Stimulated activated CD4-positive, alpha-beta T cell treated with anti-CD3 and anti-CD28 coated beads, TNF-alpha, amount 100 ng/mL, for 1 hour (primary cell): ENCODE results near the gene DPP7.
A peak's percentile ranks its signal among the peaks of the same experiment; 100 is the strongest.

Experiments
- DNase-seq, 3 donors: peaks; one replicate each; pipeline ENCODE4 v3.0.0-alpha.2; 2020; ENCODE audit warnings: low read depth in 3 of 3, low spot score in 1 of 3

DPP7 gene

DNA sequence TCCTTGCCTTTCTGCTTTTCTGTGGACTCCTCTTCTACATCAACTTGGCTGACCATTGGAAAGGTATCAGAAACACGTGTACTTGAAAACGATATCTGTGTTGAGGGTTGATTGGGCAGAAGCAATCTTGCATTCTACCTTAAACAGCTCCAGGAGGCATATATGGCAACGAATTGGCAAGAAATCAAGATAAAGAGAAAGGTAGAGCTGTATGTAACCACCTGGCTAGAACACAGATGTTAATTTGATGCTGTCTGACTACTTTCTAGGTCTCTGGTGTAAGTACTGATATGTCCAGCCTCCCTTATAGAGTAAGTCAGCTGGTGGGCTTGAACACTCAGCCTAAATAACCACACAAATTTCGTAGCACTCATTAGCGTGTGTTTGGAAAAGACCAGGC, 26.4 kb downstream of the DPP7 start:
- DNase-seq = no peak

DNA sequence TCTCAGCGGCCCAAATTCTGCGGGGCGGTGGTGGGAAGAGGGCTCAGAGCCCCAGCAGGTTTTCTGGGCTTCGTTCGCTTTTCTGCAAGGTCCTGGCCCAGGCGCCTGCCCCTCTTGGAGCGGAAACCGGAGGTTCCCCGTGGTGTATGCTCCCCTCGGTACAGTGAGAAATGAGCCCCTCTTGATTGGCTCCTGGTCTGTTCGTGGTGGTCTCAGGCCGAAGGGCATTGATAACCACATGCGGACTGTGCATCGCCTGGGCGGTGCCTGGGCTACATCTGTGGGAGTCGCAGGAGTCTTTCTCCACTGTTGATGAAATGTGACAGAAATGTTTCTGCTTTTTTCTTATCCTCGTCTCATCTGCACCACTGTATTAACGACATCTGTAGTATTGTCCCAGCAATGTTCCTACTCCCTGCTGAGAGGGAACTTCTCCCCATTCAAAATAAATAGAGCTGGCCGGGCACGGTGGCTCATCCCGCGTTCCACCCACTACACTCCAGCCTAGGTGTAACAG, 27.1 kb downstream of the DPP7 start:
- DNase-seq = no peak

DNA sequence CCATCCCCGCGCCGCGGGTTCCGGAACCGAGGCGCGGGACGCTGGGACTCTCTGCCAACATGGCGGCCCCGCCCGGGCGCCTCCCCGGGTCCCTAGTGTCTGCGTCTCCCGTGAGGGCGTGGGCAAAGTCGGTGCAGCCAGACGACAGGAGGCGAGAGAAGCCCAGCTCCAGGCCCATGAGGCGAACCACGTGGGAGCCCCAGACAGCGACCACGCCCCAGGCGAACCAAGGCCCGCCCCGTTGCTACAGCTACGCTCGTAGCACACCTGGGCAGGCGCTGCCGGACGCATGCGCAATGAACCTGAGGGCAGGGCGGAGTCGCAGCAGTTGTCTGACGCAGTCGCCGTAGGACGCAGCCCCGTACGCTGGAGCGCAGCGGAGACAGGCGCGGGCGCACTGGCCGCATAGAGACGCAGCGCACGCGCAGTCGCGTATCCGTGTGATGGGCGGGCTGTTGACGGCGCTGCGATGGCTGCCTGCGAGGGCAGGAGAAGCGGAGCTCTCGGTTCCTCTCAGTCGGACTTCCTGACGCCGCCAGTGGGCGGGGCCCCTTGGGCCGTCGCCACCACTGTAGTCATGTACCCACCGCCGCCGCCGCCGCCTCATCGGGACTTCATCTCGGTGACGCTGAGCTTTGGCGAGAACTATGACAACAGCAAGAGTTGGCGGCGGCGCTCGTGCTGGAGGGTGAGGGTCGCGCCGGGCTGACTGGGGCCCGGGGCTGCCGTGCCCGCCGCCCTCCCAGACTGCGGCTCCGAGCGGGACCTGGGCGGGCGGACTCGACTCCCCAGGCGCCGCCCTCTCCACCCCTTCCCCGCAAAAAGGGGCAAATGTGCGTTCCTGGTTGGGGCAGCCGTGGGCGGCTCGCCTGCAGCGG, 27.8 kb downstream of the DPP7 start, which contains the start of gene MAN1B1:
Gene MAN1B1, plus strand, starts transcription at position 455 of the 878 bp plus-strand sequence. Its CDS starts 15 bp downstream, at position 470.
- peak; percentile 97 to 100 (median 99) for DNase-seq

DNA sequence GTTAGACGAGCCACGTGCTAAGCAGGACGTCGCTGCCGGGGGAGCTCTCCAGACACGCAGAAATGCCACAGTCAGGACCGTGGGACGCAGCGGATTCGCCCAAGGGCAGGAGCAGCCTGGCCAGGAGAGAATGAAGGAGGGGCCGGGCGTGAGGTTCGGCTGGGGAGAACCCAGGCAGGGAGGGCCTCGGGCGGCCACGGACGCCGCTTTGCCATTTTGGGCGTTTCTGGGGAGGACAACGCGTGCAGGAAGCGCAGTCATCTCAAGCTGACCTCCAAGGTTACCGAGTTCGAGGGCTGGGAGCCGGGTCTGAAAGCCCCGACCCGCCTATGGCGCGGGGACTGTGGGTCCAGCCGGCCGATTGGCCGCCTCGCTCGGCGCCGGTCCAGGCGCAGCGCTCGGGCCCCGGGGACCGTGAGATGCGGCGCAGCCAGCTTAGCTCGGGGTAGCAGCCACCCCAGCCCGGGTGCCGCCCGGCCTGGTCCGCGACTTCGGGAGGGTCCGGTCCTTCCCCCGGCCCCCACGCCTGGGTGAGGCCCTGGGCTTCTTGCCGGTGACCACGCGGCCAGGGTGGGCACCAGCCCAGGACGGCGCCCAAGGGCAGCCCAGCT, 28.5 kb downstream of the DPP7 start:
- DNase-seq = peak in 1 of 3 donors; percentile 25

DNA sequence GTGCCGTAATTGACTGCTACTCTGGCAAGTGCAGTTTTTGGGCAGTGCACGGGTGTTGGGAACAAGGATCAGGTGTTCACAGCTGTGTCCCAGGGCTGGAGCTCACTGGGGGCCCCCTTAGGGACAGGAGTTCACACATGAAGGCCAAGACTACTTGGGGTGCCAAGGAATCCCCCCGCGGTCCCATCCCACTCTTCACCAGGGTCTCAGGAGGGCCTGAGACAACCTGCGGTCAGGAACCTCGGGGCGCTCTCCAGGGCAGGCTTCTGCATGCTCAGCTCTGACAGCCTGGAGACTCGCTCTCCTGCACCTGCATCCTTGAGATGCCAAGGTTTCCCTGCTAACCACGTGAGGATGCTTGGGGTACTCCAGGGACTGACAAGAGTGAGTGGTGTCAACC, 30.0 kb downstream of the DPP7 start:
- no peak for DNase-seq

DNA sequence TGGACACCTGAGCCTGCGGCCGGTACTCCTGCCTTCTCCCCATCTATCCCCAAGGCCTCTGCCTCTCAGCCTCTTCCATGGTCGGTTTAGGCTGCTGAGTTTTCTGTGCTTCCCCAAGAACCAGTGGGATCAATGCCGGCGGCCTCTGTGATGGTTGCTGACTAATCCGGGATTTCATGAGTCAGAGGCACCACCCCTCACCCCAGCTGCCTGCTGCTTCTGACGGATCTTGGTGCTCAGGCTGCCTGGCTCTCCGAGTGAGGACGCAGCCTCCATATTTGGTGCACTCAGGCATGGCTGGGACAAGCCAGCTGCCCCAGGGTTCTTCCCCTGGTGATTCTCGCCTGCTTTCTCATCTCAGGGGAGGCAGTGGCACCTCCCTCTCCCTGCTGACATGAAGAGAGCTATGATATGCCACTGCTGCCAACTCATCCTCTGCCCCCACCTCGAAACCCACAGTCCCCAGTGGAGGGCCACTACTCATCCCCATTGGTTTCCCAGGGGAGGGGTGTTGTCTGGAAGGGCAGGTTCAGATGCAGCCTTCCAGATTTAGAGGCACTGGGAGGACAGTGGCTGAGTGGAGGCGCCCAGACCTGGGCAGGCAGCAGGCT, 31.0 kb downstream of the DPP7 start:
- no peak for DNase-seq

DNA sequence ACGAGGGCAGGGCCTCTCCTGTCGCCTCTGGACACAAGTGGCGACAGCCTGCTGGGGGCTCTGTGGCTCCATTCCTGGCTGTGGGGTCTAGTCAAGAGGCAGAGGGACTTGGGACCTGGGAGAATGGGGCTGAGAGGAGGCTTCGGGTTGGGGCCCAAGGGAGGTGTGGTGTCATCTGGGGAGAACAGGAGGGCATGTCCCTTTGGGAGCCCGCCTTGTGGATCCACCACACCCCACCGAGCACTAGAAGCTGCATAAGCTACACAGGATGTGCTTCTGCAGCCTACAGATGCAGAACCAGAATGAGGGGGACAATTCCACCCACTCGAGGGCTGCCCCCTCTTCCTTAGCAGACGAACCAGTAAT, 31.6 kb downstream of the DPP7 start:
- DNase-seq = no peak

DNA sequence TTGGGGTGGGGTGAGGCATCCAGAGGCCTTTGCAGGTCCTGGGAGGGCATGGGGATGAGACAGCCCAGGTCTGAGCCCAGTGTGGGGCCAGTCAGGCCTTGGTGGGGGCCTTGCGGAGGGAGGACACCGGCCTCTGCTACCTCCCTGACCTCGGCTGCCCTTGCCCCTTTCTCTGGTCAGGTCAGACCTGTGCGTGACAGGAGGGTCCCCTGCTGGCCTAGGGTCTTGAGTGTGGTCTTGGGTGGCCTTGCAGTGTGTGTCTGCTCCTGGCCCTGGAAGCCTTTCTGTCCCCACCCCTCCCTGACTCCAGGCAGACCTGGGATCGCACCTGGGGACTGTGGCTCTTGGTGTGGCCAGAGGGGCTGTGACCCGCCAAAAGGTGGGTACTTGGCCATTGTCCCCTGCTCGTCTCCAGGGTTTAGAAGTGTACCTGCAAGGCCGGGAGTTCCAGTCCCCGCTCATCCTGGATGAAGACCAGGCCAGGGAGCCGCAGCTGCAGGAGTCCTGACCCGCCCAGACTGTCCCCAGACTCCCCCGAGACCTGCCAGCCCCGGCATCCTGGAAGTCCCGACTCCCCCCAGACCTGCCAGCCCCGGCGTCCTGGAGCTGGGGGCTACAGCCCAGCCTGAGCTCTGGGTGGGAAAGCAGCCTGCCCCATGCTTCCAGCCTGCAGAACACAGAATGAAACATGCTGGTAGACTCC, 32.2 kb downstream of the DPP7 start:
- no peak for DNase-seq

DNA sequence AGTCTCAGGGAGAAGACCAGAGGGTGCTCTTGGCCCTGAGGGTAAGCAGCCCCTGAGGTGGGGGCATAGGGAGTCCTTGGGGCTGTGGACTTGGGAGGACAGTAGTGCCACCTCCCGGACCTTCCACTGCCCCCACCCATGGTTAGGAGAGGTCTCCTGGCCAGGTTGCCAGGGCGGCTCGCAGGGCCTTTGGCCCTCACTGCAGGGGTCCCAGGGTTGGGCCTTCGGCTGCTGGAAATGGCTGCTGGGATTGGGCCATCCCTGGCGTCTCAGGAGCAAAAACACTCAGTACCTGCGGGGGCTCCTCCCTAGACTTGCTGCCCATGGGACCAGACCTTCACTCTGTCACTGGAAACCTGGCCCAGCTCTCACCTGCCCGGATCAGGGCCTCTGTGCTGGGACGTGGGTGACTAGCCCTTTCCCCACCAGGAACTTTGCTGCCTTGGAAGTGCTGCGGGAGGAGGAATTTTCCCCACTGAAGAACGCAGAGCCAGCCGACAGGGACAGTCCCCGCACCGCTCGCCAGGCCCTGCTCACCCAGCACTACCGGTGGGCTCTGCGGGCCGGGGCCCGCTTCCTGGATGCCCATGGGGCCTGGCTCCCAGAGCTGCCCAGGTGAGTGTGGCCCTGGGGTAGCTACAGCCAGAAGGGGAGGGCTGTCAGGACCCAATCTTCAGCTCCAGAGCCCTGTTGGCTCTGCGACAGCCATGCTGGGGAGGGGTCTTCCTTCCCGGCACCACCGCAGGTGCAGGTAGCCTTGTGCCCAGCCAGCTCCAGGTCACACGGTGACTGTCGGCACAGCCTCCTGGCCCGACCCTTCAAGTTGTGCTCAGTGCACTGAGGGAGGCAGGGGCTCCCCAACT, 34.0 kb downstream of the DPP7 start:
- DNase-seq = no peak

DNA sequence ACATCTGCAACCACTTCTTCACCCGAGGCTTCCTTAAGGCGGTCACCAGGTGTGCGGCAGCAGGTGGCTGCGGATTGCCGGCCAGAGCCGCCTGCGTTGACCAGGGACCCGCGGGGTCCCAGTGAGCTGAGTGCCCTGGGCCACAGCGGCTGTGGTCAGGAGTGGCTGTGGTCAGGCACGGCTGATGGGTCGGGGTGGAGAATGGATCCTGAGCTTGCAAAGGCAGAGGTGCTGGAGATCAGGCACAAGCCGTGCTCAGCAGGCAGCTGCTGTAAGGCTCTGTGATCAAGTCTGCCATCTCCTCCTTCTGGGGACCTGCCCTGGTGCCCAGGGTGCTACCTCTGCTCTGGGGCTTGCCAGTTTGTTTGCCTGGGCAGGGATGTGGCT, 35.1 kb downstream of the DPP7 start:
- no peak for DNase-seq

DNA sequence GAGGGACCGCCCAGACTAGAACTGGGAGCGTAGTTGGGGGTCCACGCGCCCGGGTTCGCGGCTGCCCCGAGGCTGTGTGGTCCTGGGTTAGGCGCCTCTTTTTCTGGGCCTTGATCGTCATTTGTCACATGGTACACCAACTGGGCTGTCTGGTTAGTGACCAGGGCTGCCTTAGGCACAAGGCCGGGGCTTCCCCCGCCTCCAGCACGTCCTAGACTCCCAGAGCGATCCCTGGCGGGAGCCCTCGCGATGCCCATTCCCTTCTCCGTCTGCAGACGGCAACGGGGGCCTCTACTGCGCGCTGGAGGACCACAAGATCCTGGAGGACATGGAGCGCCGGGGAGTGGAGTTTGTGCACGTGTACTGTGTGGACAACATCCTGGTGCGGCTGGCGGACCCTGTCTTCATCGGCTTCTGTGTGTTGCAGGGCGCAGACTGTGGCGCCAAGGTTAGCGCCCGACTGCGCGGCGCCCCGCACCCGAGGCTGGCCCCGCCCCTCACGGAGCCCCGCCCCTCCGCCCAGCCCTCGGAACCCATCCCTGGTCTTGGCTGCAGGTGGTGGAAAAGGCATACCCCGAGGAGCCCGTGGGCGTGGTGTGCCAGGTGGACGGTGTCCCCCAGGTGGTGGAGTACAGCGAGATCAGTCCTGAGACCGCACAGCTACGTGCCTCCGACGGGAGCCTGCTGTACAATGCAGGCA, 35.7 kb downstream of the DPP7 start:
- no peak for DNase-seq

DNA sequence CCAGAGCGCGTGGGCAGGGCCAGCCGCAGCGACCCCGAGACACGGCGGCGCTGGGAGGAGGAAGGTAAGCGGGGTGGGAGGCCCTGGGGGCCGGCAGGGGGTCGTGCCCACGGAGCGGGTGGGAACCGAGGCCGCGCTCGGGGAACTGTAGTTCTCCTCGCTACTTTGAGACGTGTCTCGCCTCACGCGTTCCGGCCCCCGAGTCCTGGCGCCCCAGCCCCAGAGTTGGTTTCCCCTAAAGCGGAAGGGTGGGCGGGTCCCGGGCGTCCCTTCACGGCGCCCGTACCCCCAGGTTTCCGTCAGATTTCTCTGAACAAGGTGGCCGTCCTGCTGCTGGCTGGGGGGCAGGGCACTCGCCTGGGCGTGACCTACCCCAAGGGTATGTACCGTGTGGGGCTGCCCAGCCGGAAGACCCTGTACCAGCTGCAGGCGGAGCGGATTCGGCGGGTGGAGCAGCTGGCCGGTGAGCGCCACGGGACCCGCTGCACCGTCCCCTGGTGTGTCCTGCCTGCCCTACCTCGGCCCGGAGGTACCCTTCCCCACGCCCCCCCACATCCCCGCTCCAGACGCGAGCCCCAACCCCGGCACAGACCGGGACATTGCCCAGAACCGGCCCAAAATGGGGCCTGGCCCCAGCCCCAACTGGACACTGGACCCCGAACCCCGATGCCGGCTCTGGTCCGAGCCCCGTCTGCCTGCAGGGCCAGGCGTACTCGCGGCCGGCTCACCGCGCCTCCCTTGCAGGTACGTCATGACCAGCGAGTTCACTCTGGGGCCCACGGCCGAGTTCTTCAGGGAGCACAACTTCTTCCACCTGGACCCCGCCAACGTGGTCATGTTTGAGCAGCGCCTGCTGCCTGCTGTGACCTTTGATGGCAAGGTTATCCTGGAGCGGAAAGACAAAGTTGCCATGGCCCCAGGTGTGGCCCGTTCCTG, 36.5 kb downstream of the DPP7 start:
- no peak for DNase-seq

DNA sequence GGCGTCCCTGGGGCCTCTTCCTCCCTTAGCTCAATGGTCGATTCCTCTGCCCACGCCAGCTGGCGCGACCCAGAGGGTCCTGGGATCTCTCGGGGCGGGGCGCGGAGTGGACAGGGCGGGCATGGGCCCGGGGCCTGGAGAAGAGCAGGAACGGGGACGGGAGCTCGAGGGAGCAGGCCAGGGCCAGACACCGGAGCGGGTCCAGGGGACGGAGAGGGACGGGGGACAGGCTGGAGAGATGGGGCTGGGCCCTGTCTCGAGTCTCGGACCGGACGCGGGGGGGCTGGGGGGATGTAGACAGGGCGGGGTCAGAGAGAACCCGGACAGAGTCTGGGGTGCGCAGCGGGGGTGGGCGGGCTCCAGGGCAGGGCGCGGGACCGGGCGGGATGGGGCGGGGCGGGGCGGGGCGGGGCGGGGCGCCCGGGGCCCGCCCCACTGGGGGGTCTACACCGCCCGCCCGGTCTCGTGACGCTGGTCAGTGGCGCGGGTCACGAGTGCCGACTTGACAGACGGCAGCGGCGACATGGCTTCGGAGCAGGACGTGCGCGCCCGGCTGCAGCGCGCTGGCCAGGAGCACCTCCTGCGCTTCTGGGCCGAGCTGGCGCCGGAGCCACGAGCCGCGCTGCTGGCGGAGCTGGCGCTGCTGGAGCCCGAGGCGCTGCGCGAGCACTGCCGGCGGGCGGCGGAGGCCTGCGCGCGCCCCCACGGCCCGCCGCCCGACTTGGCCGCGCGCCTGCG, 37.4 kb downstream of the DPP7 start, which contains the start of gene UAP1L1:
Gene UAP1L1, plus strand, starts transcription at position 508 of the 738 bp plus-strand sequence. Its CDS starts 16 bp downstream, at position 524.
- no peak for DNase-seq

DNA sequence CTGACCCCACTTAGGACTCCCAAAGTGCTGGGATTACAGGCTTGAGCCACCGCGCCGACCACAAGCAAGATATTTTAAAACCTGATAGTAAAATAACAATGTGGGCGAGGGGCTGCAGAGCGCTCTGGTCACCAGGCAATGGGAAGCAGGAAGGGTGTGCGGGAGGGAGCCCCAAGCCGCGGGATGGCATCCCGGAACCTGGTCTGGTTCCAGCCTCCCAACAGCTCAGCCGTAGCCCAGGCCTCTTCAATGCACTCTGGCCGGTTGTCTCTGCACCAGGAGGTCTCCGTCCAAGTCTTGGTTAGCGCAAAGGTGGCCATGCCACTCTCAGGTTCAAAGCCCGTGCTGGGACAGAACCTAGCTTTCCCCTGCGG, 37.9 kb downstream of the DPP7 start:
- DNase-seq = no peak

DNA sequence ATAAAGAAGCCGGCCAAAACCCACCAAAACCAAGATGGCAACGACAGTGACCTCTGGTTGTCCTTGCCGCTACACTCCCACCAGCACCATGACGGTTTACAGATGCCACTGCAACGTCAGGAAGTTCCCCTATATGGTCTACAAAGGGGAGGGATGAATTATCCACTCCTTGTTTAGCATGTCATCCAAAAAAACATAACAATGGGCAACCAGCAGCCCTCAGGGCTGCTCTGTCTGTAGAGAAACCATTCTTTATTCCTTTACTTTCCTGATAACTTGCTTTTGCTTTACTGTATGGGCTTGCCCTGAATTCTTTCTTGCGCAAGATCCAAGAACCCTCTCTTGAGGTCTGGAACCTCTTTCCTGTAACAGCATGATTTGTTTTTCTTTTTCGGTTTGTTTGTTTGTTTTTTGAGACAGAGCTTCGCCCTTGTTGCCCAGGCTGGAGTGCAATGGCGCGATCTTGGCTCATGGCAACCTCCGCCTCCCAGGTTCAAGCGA, 39.2 kb downstream of the DPP7 start:
- DNase-seq = no peak

DNA sequence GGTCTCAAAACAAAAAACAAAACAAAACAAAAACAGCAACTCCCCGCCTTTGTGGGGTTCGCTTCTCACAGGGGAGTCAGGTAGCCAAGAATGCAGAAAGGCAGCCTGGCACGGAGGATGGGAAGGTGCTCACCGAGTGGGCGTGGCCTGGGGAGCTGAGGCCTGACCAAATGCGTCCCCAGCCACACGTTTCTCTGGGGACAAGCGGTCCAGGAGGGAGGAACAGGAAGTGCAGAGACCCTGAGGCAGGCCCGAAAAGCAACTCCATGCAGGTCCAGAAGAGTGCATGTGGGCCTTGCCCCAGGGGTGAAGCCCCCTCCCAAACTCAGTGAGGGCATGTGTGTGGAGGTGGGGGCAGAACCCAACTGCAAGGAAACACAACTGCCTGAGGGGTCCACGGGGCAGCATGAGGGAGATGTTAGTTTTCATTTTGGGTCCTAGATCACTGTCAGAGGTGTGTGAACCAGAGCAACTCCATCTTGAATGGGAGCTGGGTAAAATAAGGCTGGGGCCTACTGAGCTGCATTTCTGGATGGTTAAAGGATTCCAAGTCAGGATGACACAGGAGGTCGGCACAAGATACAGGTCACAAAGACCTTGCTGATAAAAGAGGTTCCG, 39.8 kb downstream of the DPP7 start:
- DNase-seq = no peak

DNA sequence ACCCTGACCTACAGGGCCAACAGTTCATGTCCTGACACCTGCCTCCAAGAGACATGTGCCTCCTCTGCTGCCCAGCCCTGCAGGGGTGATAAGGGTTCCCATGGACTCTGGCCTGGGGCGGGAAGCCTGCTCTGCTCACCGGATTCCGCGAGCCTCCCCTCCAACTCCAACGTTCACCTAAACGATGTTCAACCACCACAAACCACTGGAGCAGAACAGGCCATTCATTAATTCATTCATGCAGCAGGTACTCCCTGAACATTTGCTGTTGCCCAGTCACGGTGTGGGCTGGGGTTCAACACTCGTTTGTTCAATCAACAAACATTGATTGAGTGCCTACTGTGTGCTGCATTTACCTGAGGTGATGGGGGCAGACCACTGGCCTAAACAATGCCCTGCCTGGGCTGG, 40.5 kb downstream of the DPP7 start:
- no peak for DNase-seq
